ENCODE results near the gene SLC6A7.

SLC6A7 gene

DNA sequence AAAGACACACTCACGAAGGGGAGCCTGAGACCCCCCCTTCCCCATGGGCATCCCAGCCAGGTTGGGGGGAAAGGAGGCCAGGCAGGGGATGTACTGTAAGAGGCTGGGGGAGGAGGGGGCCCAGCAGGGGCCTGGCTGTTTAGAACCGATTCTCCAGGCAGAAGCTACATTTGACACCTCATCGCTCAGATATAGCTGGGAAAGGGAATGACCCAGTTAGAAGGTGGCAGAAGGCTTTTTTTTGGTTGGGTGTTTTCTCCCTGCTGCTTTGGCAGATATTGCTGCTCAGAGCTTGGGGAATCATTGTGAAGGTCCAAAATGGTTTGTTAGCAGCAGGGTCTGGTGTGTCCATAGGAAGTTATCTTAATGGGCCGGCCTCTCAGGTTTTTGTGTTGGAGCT is 17.3 kb upstream of the SLC6A7 start:
- no peak for DNase-seq (ENCODE audit: low read depth, low spot score)

- no peak for DNase-seq (ENCODE audit: low read depth, low spot score)
Measured at GRCh38 chr5:150173161-150173560, 16.7 kb upstream of the SLC6A7 start.

GRCh38 chr5:150174285-150174684 is 15.6 kb upstream of the SLC6A7 start:
- no peak for DNase-seq (ENCODE audit: low read depth, low spot score)

DNA sequence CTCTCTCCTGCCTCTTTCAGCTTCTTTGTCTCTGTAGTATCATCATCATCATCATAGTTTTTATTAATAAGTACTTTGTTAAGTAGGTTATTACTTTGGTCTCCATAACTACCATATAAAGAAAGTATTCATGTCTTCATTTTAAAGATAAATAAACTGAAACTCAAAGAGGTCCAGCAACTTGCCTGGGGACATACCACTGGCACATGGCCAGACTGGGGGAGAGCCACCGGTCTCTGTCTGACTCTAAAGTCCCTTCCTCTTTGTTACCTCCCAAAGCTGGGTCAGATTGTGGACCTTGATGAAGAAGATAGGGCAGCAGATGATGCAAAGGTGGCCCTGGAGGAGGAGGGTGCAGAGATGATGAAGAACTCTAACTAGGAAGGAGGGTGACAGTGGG is 14.8 kb upstream of the SLC6A7 start:
- no peak for DNase-seq (ENCODE audit: low read depth, low spot score)

- DNase-seq (ENCODE audit: low read depth, low spot score) = no peak
Measured at GRCh38 chr5:150175536-150175935, 14.3 kb upstream of the SLC6A7 start.

DNA sequence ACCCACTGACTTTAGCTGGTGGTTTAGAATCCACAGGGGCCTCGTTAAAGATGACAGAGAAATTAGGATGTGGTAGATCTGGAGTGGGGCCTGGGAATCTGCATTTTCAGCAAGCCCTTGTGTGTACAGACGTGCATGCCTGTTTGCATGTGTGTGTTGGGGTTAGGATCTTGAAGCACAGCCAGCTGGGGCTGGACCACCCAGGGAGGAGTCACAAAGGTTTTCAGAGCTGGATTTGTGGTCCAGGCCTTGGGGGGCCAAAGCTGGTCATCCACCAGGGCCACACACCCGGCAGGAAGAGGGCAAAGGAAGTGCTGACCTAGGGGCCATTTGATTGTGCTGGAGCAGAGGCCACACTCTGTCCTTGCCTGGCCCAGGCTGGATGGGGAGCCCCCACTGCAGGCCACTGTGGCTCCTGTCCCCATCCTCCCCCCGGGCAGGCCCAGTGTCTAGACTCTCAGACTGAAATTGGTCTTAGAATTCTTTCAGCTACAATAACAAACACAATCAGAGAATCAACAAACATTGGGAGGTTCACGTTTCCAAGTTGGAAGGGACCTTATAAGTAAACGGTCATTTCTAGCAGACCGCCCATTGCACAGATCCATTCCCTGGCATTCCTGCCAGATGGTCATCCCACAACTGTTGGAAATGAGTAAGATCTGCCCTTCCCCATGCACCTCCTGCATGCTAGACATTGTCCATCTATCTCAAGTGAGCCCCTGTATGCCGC is 13.0 kb upstream of the SLC6A7 start:
- DNase-seq (ENCODE audit: low read depth, low spot score) = no peak

DNA sequence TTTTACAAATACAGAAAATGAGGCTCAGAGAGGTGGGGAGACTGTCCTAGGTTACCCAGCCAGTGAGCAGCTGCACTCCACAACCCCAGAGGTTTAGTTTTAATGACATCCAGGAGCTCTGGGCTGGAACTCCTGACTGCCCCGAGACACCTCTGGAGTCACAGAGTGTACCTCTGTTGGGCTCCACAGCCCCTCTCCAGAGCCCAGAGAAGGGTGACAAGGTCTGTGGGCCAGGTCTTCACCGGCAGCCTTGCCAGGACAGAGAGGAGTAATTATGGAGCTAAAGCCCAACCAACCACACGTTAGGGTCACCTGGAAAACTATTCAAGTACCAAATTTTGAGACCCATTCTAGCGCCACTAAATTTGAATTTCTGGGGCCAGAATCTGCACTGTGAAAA is 12.1 kb upstream of the SLC6A7 start:
- DNase-seq (ENCODE audit: low read depth, low spot score) = no peak

DNA sequence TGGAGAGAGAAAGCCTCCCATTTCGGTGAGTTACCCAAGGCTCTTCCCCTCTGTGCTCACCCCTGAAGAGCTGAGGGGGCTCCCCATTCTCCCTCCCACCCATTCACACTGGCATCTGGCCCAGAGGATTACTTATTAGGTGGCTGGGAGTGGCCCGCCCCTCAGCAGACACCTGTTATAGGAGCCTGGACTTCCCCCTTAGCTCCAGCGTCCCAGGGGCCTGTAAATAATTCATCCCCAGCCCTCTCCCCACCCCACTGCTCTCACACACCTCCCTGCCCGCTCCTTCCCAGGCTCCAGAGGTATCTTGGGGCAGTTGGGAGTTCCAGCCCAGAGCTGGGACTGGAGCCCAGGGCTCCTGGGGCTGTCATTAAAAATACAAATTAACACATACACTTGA is 11.6 kb upstream of the SLC6A7 start:
- DNase-seq (ENCODE audit: low read depth, low spot score) = no peak

DNA sequence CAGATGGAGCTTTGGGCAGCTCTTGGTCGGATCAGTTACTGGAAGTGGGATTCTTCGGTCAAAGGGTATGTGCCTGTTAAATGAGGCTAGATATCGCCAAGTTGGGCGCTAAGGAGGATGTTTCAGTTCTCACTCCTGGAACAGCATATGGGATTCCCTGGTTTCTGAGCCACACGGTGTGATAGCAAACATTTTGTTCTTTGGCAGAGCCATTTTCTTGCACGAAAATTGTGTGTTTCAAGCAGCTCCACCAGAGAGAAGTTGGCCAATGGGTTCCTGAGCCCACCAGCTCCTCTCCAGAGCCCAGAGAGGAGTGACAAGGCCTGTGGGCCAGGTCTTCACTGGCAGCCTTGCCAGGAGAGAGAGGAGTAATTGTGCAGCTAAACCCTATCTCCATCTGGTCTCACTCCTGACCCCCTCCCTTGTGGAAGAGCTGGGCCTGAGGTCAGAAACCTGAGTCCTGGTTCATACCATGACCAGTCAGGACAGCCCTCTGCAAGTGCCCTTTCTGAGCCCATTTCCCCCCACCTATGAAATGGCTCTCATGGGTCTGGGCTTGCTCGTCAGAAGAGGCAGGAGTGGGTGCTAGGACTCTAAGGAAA is 10.7 kb upstream of the SLC6A7 start:
- DNase-seq (ENCODE audit: low read depth, low spot score) = no peak

DNA sequence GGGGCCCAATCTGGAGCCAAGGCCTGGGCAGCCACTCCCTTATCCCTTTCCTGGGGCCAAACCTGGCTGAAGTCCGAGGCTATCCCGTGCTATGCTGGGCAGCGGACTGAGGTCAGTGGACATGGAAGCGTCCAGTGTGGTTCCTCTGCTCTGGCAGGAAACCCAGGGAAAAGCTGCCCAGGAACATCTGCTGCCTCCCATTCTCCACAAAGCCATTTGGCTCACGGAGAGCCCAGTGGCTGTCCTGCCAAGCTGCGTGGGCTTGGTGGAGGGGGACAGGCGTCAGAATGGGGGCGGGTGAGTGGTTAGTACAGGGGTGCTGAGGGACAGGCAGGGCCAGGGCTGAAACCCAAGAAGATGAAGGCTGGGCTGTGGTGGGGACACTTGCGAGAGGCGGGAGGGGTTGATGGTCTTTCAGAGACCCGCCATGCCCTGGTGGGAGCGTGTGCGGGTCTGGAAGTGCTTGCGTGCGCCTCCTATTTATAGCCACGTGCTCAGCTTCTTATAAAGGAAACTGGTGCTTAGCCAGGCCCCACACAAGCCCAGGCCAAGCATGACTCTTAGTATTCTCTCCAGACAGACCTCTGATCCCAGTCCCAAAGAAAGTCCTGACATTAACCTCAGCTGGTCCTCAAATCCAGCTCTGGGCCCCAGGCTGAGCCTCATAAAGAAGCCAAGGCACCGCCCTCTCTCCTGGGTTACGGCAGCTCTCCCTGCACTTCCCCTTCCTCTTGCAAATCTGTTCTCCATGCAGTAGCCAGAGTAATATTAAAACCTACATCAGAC is 9.4 kb upstream of the SLC6A7 start:
- no peak for DNase-seq (ENCODE audit: low read depth, low spot score)

DNA sequence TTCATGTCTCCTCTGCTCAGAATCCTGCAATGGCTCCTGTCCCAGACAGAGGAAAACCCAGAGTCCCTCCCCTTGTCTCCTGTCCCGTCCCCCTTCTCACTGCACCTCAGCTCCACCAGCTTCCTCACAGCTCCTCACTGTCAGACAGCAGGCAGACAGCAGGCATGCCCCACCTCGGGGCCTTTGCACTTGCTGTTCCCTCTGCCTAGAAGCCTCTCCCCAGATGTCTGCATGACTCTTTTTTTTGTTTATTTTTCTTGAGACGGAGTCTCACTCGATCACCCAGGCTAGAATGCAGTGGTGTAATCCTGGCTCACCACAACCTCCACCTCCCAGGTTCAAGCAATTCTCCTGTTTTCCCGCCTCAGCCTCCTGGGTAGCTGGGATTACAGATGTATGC is 8.8 kb upstream of the SLC6A7 start:
- DNase-seq (ENCODE audit: low read depth, low spot score) = no peak

DNA sequence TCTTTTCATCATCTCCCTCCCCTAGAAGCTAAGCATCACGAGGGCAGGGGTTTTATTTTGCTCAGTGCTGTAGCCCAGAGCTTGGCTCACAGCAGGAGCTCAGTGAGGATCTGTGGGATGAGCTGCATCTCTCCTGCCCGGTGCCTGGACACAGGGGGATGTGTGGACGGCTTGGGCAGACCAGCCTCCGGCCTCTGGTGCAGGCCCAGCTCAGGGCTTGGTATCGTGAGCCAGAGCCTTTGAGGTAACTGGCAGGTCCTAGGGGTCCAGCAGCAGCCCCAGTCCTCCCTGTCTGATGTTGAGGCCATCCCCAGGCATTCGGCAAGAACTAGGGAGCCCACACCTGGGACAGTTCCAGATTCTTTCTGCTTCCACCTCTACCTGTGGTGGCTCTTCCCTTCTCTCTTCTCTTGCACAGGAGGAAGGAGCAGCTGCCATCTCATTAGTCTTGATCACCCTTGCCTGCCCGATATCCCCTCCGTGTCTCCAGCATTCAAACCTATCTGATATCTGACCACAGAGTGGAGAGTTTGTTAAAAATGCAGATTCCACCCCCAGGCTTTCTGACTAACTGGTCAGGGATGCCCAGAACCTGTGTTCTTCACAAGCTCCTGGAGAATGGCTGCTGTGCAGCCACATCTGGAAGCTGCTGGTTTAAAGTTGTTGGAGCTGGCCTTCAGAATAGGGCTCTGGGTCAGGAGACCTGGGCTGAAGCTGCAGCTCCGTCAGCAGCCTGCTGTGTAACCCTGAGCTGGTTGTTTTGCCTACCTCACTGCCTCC is 7.9 kb upstream of the SLC6A7 start:
- no peak for DNase-seq (ENCODE audit: low read depth, low spot score)

GRCh38 chr5:150182774-150183173 is 7.1 kb upstream of the SLC6A7 start:
- no peak for DNase-seq (ENCODE audit: low read depth, low spot score)

DNA sequence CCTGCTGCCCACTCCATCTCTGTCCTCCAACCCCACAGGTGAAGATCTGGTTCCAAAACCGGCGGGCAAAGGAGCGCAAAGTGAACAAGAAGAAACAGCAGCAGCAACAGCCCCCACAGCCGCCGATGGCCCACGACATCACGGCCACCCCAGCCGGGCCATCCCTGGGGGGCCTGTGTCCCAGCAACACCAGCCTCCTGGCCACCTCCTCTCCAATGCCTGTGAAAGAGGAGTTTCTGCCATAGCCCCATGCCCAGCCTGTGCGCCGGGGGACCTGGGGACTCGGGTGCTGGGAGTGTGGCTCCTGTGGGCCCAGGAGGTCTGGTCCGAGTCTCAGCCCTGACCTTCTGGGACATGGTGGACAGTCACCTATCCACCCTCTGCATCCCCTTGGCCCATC is 6.4 kb upstream of the SLC6A7 start:
- DNase-seq (ENCODE audit: low read depth, low spot score) = no peak

- DNase-seq (ENCODE audit: low read depth, low spot score) = no peak
Measured at GRCh38 chr5:150184006-150184405, 5.9 kb upstream of the SLC6A7 start.

DNA sequence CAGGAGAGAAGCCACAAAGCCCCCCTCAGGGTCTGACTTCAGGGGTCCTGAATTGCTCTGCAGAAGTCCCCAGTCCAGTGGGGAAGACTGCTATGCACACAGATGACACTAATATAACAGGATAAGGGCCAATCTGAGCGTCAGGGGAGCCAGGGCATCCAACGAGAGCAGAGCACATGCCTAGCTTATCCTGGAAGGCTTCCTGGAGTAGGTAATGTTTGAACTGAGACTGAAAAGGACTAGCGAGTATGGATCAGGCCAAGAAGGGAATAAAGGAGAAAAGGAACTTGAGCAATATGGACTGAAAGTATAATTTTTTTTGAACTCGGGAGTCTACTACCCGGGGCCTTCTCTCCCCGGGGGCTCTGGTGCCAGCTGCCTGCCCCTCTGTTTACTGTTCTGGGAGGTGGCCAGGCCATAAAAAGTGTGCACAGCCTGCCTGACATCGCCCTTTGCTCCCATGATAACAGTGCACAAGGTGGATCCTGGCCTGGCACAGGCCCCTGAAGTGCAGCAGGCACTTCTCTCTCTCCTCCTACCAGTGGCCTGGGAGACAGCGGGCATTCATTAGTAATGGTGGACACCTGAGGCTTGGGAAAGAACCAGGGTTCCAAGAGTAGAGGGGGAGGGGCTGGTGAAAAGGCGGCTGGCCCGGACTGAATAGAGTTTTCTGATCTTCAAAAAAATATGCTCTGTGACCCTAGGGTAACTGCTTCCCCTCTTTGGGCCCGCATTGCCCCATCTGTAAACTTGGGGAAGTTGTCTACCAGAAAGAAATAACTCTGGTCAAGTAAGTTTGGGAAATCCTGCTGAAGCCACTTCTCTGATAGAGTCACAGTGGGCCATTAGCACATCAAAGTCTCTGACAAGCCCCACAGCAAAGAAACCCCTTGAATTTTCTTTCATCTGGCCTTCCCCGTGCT is 4.6 kb upstream of the SLC6A7 start:
- DNase-seq (ENCODE audit: low read depth, low spot score) = no peak

DNA sequence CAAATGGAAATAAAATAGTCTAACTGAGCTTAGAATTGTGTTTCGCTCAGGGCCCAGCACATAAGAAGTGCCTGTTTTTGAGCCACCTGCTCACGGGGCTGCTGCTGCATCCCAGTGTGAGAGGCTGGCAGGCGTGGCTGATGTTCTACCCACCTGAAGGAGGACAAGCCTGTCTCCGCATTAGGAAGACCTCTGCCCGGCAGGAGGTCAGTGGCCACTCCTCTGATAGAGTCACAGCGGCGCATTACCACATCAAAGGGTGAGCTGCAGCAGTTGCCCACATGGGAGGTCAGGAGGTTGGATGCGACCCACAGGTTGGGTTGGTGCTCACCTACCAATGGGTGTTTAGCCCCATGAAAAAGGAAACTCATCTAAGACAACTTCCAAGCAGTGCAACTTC is 3.7 kb upstream of the SLC6A7 start:
- DNase-seq (ENCODE audit: low read depth, low spot score) = no peak

- DNase-seq (ENCODE audit: low read depth, low spot score) = no peak
Measured at GRCh38 chr5:150186897-150187296, 3.0 kb upstream of the SLC6A7 start.

- DNase-seq (ENCODE audit: low read depth, low spot score) = no peak
Measured at GRCh38 chr5:150188146-150188842, 1.6 kb upstream of the SLC6A7 start.

DNA sequence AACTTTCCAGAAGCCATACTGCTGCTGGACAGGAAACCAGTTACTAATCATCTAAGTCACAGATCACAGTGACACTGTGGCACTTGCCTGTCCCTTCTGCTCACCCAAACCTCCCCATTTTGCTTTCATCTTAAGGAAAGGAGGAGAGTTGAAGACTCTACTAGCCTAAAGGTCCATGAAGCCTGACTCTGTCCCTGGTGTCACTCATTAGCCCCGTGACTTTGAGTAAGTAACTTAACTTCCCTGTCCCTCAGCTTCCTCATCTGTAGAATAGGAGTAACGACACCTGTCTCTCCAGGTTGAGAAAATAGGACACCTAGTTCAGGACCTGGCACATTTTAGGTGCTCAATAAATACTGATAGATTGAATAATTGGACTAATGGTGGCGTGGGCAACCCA is 536 bp upstream of the SLC6A7 start:
- no peak for DNase-seq (ENCODE audit: low read depth, low spot score)
